GM08714 (cell line): Measurements from ENCODE around the gene PAPLN.
A peak's percentile ranks its signal among the peaks of the same experiment; 100 is the strongest.

Source experiments
- H3K4me3 ChIP-seq: fragments of 200-500 bp; sonication (Bioruptor generic); 2 replicates; pipeline ENCODE4 v1.5.1; 2014; ENCODE audit warnings: mild to moderate bottlenecking, low read length, inconsistent platforms
- ZNF274 ChIP-seq: IDR thresholded peaks from 2 replicates; pipeline ENCODE4 v1.6.1; 2012; ENCODE audit warnings: mild to moderate bottlenecking, low read depth, low read length

PAPLN gene

DNA sequence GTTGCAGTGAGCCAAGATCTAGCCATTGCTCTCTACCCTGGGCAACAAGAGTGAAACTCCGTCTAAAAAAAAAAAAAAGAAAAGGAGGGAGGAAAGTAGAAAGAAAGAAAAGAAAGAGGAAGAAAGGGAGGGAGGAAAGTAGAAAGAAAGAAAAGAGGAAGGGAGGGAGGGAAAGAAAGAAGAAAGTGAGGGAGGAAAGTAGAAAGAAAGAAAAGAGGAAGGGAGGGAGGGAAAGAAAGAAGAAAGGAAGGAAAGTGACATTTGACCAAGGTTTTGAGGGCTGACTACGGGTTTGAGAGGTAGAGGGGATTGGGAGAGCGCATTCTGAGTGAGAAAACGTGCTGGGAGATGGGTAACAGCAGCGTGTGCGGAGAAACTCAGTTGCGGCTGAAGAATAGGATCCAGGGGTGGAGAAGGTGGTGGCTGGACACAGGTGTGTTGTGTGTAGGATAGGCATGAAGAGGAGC, 521 bp upstream of the PAPLN start:
- no peak for TF ChIP-seq ZNF274
- no peak overlapping the region for H3K4me3 ChIP-seq

DNA sequence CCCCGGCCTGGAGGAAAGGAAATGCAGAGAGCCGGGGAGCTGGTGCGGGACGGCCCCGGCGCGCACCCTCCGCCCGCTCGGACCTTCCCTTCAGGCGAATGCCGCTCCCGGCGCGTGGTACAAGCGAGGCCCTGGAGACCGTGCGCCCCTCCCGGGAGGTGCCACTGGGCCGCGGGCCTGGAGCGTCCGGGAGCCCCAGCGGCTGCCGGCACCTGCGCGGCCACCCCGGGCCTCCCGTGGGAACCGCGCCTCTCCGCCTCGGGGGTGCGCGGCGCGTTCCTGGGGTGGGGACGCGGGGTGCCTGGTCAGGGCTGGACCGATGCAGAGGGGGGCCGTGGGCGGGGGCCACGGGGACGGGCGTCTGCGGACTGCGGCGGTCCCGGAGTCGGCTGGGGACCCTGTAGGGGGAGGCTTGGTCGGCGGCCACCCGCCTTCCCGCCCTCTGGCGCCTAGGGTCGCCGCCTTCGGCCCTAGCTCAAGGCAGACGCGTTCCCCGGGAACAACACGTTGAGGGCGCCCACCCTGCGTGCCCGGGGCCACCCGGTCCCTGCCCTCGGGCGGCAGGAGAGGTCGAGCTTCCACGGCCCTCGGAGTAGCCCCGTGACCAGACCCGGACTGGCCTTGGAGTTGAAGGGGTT, 599 bp downstream of the PAPLN start:
- H3K4me3 ChIP-seq, result peak overlapping the region; percentile 31; the same call in 1 of the 2 replicates
- no peak for TF ChIP-seq ZNF274

DNA sequence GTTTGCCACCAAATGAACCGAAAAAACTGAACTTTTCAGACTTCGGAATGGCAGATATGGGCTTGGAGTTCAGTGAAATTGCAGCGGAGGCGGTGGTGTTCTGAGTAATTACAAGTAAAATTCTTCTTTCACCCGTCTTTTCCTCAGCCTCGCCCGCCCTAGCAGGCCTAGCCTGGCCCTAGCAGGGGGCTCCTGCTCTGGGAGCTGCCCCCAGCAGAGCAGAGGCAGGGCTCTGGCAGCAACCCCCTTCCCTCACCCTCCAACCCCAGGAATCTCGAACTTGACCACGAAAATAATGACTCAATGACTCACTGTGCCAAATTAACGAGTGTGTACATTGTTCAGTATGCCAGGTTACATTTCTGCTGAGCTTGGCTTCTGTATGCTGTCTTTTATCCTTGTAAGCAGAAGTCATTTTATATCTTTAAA, 1.1 kb downstream of the PAPLN start:
- H3K4me3 ChIP-seq, result no peak overlapping the region
- no peak for TF ChIP-seq ZNF274

DNA sequence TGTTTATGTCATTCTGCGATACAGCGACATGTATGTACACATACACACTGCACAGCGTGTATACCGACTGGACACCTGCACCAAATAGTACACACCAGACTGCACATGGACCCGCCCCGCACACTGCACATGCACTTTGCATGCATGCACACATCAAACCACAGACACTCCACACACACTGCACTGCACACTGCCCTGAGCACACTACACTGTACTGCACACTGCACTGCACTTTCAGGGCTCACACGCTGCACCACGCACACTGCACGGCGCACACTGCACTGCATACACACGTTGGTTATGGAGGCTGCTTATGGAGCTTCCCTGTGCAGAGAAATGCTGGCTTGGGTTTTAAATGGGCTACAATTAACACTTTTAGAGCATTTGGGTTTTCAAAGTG, 1.6 kb downstream of the PAPLN start:
- no peak overlapping the region for H3K4me3 ChIP-seq
- no peak for TF ChIP-seq ZNF274

DNA sequence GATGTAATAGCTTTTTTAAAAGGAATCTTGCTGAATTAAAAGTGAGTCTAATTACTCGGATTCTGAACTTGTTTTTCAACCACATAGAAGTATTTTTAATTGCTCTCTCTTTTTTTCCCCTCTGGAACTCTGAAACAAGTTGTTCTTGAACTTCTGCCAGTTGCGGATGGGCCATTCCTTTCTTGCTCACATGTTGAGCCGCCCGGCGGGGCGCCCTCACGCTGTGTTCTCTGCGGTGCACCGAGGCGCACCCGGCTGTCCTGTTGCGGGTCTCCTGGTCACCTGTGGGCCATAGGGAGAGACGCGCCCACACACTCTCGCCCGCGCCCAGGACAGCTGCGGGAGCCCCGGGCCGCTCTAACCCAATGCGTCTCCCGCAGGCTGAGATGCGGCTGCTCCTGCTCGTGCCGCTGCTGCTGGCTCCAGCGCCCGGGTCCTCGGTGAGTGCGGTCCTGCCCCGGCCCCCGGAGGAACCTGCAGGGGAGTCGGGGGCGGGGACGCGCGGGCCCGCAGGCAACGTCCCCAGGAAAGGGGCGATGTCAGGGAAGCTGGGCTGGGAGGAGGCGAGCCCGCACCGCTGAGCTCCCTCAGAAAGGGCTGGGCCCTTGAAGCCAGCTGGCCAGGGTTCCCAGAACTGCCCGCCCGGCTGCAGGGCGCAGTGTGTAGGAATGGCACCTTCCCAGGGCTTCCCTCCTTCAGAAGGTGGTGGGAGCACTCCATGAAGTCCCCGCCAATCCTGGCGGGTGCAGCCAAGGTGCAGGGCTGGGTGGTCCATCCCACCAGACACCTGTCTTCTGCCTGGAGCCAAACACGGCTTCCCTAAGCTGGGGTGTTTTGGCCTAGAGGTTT, 2.3 kb downstream of the PAPLN start:
- no peak overlapping the region for H3K4me3 ChIP-seq
- TF ChIP-seq ZNF274, result no peak

DNA sequence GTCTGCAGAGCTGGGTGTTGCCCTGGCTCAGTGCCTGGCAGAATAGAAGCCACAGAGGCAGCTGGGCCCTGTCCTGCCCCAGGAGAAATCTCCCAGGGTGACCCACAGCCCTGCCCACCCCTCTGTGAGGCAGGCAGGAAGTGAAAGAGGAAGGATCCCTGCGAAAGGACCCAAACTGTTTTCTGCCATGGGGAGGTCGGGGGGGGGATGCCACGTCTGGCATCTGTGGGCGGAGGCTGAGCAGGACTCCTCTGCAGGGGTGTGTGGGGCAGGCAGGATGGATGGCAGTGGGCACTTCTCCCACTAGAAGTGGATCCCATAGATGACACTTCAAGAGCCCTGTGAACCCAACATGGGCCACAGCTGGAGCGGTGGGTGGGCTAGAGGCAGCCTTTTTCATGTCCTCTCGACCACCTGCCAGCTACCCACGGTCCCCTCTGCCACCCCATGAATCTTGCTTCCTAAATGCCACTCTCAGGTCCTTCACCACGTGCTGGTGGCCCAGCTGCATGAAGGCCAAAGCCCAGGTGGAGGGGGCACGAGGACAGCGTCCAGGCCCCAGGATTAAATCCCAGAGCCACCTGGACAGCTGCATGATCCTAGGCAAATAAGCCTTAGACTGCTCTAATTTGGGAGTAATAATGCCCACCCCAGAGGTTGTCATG, 3.6 kb downstream of the PAPLN start:
- TF ChIP-seq ZNF274, result no peak
- H3K4me3 ChIP-seq, result no peak overlapping the region

DNA sequence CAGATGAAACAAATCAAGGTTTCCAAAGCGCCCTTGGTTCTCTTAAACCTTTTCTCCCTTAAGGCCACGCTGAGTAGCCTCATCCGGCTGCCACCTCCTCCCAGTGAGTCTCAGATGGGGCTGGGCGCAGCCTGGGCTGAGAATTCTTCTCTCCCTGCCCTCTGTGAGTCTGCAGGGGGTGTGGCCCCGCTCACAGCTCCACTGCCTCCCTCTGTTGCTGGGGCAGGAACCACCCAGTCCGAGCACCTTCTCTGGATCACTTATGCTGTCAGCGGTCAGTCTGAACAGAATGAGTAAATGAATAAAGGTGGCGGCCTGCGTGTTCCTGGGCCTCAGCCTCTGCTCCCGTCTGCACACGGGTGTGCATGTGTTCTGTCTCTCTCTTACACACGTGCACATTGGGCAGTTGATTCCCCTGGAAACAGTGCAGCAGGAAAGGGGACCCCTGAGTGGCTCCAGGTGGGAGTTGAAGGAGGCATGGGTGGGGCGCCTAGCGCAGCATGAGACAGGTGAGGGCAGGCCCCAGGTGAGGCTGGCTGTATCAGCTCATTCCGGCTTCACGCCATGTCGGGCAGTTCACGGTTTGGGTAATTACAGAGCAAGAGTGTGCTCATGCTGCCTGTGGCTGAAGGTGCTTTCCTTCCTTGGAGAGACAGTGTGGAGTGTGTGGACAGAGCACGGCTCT, 4.3 kb downstream of the PAPLN start:
- no peak for TF ChIP-seq ZNF274
- H3K4me3 ChIP-seq, result no peak overlapping the region

DNA sequence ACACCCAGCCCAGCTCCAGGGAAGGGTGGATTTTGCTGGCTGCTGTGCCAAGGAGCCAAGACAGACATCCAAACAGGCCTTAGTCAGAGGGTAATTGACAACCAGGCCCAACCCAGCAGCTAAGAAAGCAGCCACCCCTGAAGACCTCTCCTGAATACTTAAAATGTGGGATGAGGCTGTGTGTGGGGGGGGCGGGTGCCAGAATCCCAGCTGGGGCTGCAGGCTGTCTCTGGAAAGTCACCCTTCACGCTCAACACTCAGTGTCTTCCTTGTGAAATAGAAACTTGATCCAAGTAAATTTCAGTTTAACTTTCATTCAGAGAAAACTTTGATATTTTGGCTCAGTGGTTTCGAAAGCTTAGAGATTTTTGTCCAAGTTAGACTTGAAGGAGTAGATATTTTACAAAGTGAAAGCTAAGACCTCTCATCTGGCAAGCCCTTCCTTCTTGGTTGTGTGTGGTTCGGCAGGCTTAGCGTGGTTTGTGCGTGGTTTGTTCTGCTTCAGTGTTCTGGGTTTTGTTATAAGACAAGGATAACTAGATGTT, 5.1 kb downstream of the PAPLN start:
- H3K4me3 ChIP-seq, result no peak overlapping the region
- TF ChIP-seq ZNF274, result no peak

DNA sequence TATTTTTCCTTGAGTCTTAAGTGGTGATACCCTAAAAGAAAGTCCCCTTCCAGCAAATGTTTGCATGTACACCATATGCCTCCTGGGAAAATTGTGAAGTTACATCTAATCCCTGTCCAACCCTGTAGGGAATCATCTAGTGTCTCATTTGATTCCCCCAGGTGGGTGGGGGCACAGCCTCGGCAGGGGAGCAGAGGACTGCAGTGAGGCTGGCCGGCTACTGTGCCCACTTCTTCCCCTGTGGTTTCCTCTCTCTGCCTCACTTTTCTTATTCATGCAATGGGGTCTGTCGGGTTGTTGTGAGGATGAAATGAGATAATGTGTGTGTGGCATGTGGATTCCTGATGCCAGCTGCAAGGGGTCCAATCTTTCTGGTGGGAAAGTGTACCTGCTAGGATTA, 6.0 kb downstream of the PAPLN start:
- no peak for TF ChIP-seq ZNF274
- no peak overlapping the region for H3K4me3 ChIP-seq

DNA sequence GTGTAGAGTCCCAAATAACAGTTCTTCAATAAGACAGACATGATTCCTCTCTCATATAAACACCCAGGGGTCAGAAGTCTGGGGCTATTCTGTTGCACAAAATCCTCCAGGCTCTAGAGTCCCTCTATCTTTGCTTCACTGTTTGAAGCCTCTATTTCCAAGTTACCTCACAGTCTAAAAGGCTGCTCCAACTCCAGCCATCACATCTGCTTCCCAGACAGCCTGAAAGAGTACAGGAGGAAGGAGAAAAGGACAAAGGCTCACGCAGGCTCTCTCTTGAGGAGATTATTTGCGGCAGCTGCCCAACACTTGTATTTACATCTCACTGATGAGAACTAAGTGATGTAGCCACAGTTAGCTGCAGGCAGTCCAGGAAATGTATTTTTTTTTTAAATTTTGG, 6.4 kb downstream of the PAPLN start:
- H3K4me3 ChIP-seq, result no peak overlapping the region
- TF ChIP-seq ZNF274, result no peak

DNA sequence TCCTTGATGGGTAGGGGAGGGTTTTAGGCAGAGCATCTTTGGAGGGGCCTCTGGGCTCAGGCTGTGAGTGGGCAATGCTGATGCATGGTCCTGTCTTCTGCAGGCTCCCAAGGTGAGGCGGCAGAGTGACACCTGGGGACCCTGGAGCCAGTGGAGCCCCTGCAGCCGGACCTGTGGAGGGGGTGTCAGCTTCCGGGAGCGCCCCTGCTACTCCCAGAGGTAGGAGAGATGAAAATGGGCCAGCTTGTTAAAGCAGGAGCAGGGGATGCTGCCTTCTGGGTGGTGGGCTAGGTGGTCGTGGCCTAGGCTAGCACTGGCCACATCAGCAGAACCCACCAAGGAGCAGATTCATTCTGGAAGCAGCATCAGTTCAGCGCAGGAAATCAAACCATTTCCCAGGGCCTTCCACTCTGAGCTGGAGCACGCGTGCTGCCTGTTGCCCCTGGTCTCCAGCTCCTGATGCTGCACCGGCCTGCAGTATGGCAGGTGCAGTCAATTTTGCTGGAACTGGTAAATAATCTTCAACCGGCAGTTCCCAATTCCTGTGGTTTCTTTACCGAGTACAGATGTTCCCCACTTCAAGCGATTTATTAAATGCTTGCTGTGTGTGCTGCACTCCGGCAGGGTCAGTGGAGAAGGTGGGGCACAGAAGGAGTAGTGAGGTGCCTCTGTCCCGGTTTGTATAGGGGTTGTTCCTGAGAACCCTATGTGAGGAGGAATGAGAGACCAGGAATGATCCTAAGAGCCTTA, 7.4 kb downstream of the PAPLN start:
- no peak overlapping the region; the same call in 1 of the 2 replicates for H3K4me3 ChIP-seq
- TF ChIP-seq ZNF274, result no peak

DNA sequence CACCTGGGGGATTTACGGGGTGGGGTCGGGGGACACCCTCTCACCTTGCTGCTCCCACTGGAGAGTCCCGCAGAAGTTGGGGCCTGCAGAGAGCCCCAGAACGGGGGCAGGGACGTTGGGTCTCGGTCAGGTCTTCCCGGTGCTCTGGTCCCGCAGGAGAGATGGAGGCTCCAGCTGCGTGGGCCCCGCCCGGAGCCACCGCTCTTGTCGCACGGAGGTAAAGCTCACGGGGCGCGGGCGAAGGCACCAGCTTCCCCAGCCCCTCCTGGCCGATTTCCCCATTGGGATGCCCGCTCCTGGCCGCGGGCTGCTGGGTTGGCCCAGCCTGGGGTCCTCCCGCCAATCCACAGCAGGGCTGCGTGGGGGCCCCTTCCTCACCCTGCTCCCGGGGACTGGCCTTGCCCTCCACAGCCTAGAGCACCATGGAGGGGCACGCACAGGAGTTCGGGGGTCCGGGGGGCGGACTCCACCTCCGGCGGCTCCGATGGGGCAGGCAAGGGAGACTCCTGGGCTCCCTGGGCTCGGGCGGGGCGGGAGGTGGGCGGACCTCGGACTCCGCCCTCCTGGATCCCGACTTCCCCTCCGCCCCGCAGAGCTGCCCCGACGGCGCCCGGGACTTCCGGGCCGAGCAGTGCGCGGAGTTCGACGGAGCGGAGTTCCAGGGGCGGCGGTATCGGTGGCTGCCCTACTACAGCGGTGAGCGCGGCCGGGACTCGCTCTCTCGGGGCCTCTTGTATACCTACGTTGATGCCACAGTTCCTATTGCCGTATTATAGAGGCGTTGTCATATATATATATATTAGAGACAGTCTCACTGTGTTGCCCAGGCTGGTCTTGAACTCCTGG, 8.4 kb downstream of the PAPLN start:
- no peak for TF ChIP-seq ZNF274
- peak overlapping the region; percentile 64 for H3K4me3 ChIP-seq

DNA sequence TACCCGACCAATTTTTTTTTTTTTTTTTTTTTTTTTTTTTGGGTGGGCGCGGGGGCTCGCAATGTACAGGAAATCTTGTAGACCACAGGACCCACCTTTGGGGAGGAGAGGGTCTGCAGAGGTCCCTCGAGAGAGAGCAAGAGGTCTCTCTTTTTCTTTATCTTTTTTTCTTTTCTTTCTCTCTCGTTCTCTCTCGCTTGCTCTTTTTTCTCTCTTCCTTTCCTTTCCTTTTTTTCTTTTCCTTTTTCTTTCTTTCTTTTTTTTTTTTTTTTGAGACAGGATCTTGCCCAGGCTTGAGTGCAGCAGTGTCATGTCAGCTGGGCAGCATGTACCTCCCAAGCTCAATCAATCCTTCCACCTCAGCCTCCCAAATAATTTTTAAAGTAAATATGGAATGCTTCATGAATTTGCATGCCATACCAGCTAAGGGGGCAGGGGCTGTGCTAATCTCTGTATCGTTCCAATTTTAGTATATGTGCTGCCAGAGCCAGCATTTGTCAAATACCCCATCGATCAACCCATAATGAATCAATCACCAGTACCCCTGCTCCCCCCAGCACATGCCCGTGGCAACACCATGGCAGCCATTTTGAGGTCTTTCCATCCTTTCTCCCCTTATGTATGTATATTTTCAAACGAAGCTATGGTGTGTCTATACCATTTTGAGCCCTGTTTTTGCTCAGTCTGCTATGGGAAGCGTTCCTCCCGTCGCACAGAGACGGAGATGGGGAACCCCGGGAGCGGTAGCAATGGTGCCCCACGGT, 9.3 kb downstream of the PAPLN start:
- no peak for TF ChIP-seq ZNF274
- peak overlapping the region; percentile 64 for H3K4me3 ChIP-seq
